DOHH2 (cell line): ENCODE data around the gene NHERF2.

ENCODE experiments used
- EZH2phosphoT487 ChIP-seq: fragments of 200-600 bp; sonication (generic); IDR thresholded peaks from 2 replicates; pipeline ENCODE4 v1.6.1; 2017; ENCODE audit warnings: borderline replicate concordance, mild to moderate bottlenecking, antibody characterized with exemption, low read length, moderate library complexity, mixed read lengths
- TF ChIP-seq, protein P1 (sequence below): fragments of 200-600 bp; sonication (generic); IDR thresholded peaks from one replicate; pipeline ENCODE4 v1.5.1; 2014; ENCODE audit warnings: antibody characterized with exemption, mild to moderate bottlenecking, low read depth, low read length; ENCODE audit not compliant: poor library complexity, severe bottlenecking

DNA sequence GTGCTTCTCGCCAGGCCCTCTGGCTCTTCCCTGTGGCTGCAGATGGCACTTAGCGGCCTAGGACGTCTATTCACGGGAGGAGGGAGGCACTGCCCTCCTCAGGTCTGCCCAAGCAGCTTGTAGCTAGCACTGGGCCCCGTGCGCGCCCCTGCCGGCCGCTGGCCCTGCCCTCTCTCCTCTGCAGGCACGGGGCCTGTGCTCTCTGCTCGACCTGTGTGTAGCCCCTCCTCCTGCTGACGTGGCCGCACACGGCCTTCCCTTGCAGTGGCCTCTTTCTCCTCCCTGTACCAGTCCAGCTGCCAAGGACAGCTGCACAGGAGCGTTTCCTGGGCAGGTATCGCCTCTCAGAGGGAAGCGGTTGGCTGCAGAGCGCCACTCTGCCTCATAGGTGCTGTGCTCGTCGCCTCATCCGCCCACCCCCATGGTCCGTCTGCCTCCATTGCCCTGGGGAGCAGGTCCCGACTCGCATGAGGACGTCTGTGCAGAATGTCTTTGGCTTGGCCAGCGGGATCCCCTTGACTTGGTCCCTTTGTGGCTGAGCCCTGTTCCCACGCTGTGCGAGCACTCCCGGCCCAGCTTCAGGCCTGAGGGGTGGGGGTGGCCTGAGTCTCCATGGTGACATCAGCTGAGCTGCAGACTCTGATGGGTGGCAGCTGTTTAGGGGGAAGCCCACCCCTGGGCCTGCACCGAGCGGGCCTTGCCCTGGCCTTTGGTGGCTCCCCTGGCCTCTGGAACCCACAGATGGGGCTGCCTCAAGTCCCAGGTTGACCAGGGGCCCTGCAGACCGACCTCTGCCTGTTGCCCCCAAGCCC is 55.7 kb downstream of the NHERF2 start:
- TF ChIP-seq, protein P1, sequence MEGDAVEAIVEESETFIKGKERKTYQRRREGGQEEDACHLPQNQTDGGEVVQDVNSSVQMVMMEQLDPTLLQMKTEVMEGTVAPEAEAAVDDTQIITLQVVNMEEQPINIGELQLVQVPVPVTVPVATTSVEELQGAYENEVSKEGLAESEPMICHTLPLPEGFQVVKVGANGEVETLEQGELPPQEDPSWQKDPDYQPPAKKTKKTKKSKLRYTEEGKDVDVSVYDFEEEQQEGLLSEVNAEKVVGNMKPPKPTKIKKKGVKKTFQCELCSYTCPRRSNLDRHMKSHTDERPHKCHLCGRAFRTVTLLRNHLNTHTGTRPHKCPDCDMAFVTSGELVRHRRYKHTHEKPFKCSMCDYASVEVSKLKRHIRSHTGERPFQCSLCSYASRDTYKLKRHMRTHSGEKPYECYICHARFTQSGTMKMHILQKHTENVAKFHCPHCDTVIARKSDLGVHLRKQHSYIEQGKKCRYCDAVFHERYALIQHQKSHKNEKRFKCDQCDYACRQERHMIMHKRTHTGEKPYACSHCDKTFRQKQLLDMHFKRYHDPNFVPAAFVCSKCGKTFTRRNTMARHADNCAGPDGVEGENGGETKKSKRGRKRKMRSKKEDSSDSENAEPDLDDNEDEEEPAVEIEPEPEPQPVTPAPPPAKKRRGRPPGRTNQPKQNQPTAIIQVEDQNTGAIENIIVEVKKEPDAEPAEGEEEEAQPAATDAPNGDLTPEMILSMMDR = no peak
- TF ChIP-seq EZH2phosphoT487 = no peak
